PC-3 (cell line): ENCODE results near the gene DHRS4. TPM values are rescaled to one million over a fixed set of nuclear protein-coding genes. Genes with fewer than 3 reads are reported as not detected.
"Not testable (repeated sequence)": the region's sequence is repeated elsewhere in the genome, so short reads cannot be mapped to it uniquely, and the experiment has no call there.

ENCODE experiments used
- ATAC-seq: fragments of 200-7000 bp; cut with Tn5 transposase; 2 replicates; pipeline ENCODE4 v1.9.1; 2020; ENCODE audit warnings: mild to moderate bottlenecking, moderate library complexity
- BruUV-seq: library from RNA; stranded (reverse); fragments of 400-500 nt; replicated peaks from 2 replicates; lab custom pipeline; 2021; lab: Mats Ljungman, UMichigan
- CTCF ChIA-PET: fragments of 300-600 bp; sonication (Branson Sonifier 250); formaldehyde crosslinking; loops from one replicate; lab custom pipeline; 2022; ENCODE audit warnings: antibody characterized with exemption; lab: Charles Lee
- POLR2A ChIA-PET: fragments of 300-600 bp; sonication (Branson Sonifier 250); formaldehyde crosslinking; loops from one replicate; lab custom pipeline; 2022; ENCODE audit warnings: antibody characterized with exemption; ENCODE audit not compliant: unreplicated experiment; lab: Charles Lee
- DNase-seq: peaks from one replicate; pipeline ENCODE4 v3.0.0-alpha.2; 2015
- H2AFZ ChIP-seq: fragments of 300-600 bp; sonication (generic); 2 replicates; pipeline ENCODE4 v1.6.0; 2016; ENCODE audit warnings: antibody characterized with exemption, low read length
- H3F3A ChIP-seq: fragments of 300-600 bp; sonication (generic); one replicate; pipeline ENCODE4 v1.6.0; 2017; ENCODE audit warnings: antibody characterized with exemption, low read length, control low read depth, mild to moderate bottlenecking; ENCODE audit not compliant: unreplicated experiment
- H3K27ac ChIP-seq: fragments of 300-600 bp; sonication (generic); 2 replicates; pipeline ENCODE4 v1.5.1; 2016; ENCODE audit warnings: mild to moderate bottlenecking, low read length
- H3K27me3 ChIP-seq: fragments of 300-600 bp; sonication (generic); 2 replicates; pipeline ENCODE4 v1.6.1; 2016; ENCODE audit warnings: low read length, mixed read lengths
- H3K36me3 ChIP-seq: fragments of 300-600 bp; sonication (generic); 2 replicates; pipeline ENCODE4 v1.6.1; 2016; ENCODE audit warnings: low read depth, mixed run types, low read length, mixed read lengths
- H3K4me1 ChIP-seq: fragments of 300-600 bp; sonication (generic); 2 replicates; pipeline ENCODE4 v1.5.1; 2016; ENCODE audit warnings: low read length; ENCODE audit not compliant: insufficient read depth
- H3K4me2 ChIP-seq: fragments of 300-600 bp; sonication (generic); 2 replicates; pipeline ENCODE4 v1.6.0; 2016; ENCODE audit warnings: low read length
- H3K4me3 ChIP-seq: fragments of 300-600 bp; sonication (generic); 2 replicates; pipeline ENCODE4 v1.5.1; 2016; ENCODE audit warnings: mild to moderate bottlenecking, low read length, mixed read lengths
- H3K79me2 ChIP-seq: fragments of 300-600 bp; sonication (generic); 2 replicates; pipeline ENCODE4 v1.6.1; 2017; ENCODE audit warnings: low read length, mixed read lengths
- H3K9ac ChIP-seq: fragments of 300-600 bp; sonication (generic); 2 replicates; pipeline ENCODE4 v1.6.0; 2016; ENCODE audit warnings: mild to moderate bottlenecking, low read length
- H3K9me2 ChIP-seq: fragments of 300-600 bp; sonication (generic); replicated peaks from 2 replicates; pipeline ENCODE4 v1.6.1; 2016; ENCODE audit warnings: mixed run types, low read length, mixed read lengths
- H3K9me3 ChIP-seq: fragments of 300-600 bp; sonication (generic); 2 replicates; pipeline ENCODE4 v1.6.1; 2016; ENCODE audit warnings: low read length, mixed read lengths
- H4K20me1 ChIP-seq: fragments of 300-600 bp; sonication (generic); 2 replicates; pipeline ENCODE4 v1.6.1; 2016; ENCODE audit warnings: low read length, mixed read lengths
- intact Hi-C: fragments of 100-400 bp; cut with micrococcal nuclease; formaldehyde crosslinking; loops from 2 replicates; pipeline ENCODE4 v1.9.0; 2023
- total RNA-seq: library from RNA; depleted of rRNA; stranded (reverse); fragments of >200 nt; gene quantifications from 2 replicates; pipeline ENCODE4 v1.2.3, GENCODE V29; 2014

The DHRS4 gene
- total RNA-seq, 1 experiment from 2014 or later, result 108 TPM

GRCh38 chr14:23969130-23969480 is 15.5 kb downstream of the DHRS4 start:
- peak; percentile 12; the same call in 1 of the 2 replicates for ATAC-seq
- H3K9me2 ChIP-seq, BruUV-seq, H3K36me3 ChIP-seq, H3K4me2 ChIP-seq, H3K9me3 ChIP-seq, H3K4me3 ChIP-seq, POLR2A ChIA-PET, intact Hi-C loops, H3K27ac ChIP-seq, H3F3A ChIP-seq, H2AFZ ChIP-seq, H3K4me1 ChIP-seq, H4K20me1 ChIP-seq, DNase-seq, CTCF ChIA-PET, H3K9ac ChIP-seq, H3K79me2 ChIP-seq, H3K27me3 ChIP-seq: not testable (repeated sequence)

GRCh38 chr14:23969481-23970282 is 16.1 kb downstream of the DHRS4 start:
- H3K27me3 ChIP-seq, H3K9me2 ChIP-seq, H3F3A ChIP-seq, POLR2A ChIA-PET, H3K9me3 ChIP-seq, CTCF ChIA-PET, H3K4me1 ChIP-seq, DNase-seq, H3K79me2 ChIP-seq, BruUV-seq, H3K9ac ChIP-seq, intact Hi-C loops, H3K27ac ChIP-seq, H3K36me3 ChIP-seq, H4K20me1 ChIP-seq, H3K4me3 ChIP-seq: not testable (repeated sequence)
- peak overlapping the region; percentile 37; the same call in 1 of the 2 replicates for H3K4me2 ChIP-seq
- H2AFZ ChIP-seq, result 0 out of 2 replicates have a peak overlapping the region, but pooled peaks have one; percentile 34
- ATAC-seq, result peak; percentile 90

GRCh38 chr14:23970283-23970659 is 16.7 kb downstream of the DHRS4 start:
- BruUV-seq, CTCF ChIA-PET, DNase-seq, H3K9me2 ChIP-seq, H3K79me2 ChIP-seq, H3K9me3 ChIP-seq, intact Hi-C loops, H3K4me2 ChIP-seq, H3K4me1 ChIP-seq, H2AFZ ChIP-seq, H3K27ac ChIP-seq, POLR2A ChIA-PET, H3F3A ChIP-seq, H3K4me3 ChIP-seq, H3K27me3 ChIP-seq, H3K36me3 ChIP-seq, ATAC-seq, H4K20me1 ChIP-seq, H3K9ac ChIP-seq: not testable (repeated sequence)

GRCh38 chr14:23973178-23973577 is 19.6 kb downstream of the DHRS4 start:
- POLR2A ChIA-PET, intact Hi-C loops, H3K4me3 ChIP-seq, ATAC-seq, H3K9me2 ChIP-seq, H3K9ac ChIP-seq, H3K4me1 ChIP-seq, BruUV-seq, H3K4me2 ChIP-seq, H3K9me3 ChIP-seq, H4K20me1 ChIP-seq, DNase-seq, H3K36me3 ChIP-seq, H2AFZ ChIP-seq, H3K79me2 ChIP-seq, H3K27ac ChIP-seq, CTCF ChIA-PET, H3K27me3 ChIP-seq, H3F3A ChIP-seq: not testable (repeated sequence)

- H3K27me3 ChIP-seq, H3K79me2 ChIP-seq, H4K20me1 ChIP-seq, BruUV-seq, H3K4me1 ChIP-seq, H3K9ac ChIP-seq, CTCF ChIA-PET, DNase-seq, POLR2A ChIA-PET, H2AFZ ChIP-seq, H3K36me3 ChIP-seq, H3K27ac ChIP-seq, H3F3A ChIP-seq, H3K4me2 ChIP-seq, H3K4me3 ChIP-seq, ATAC-seq, H3K9me3 ChIP-seq, H3K9me2 ChIP-seq: not testable (repeated sequence)
- intact Hi-C loops, result loop anchor here (1.0 kb wide), 1 partner anchor 40 kb away; no protein-coding TSS in a partner anchor
Measured at GRCh38 chr14:23974041-23974440, 20.5 kb downstream of the DHRS4 start.
